NCI-H2196 (cell line): ENCODE measurements around the gene FAM222A.
"Not testable (repeated sequence)": the region's sequence is repeated elsewhere in the genome, so short reads cannot be mapped to it uniquely, and the experiment has no call there.

Experiments used
- DNase-seq: peaks from one replicate; lab custom pipeline; 2025; ENCODE audit not compliant: unreplicated experiment; lab: John Stamatoyannopoulos, UW

FAM222A gene

DNA sequence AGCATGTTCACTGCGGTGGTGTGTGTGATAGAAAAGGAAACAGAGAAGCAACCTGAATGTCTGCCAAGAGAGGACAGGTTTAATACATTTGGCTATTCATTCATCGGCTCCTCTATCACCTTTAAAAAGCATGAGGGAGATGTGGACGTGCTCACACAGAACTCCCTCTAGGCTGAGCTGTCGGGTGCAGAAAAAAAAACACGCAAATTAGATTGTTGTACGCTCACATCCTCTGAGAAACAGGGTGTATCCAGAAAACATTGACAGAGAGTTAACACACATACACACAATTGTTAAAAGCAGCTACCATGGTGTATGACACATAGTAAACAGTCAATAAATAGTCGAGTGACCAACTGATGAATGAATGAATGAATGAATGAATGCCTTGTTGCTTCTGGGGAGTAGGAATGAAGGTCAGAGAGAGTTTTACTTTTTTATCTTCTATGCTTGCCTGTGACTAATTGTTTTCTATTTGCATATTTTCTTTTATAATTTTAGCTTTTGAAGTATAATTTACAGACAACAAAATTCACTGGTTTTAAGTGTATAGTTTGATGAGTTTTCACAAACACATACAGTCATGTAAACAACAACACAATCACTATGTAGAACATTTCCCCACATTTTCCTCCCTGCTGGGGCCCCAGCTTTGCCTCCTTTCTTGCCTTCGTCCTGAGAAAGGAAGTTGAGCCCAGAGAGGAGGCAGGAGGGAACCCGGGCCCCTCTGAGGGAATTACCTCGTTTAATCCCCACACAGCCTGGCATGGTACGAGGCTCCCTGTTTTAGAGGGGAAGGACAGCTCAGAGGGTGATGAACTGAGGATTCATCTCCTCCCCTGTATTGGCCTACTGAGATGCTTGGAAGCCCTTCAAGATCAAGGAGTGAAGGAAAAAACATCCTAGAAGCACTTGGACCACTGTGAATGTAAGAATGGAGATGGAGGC is 19.7 kb upstream of the FAM222A start:
- no peak for DNase-seq

GRCh38 chr12:109694629-109695028 is 19.0 kb upstream of the FAM222A start:
- DNase-seq: not testable (repeated sequence)

- DNase-seq: no peak
Measured at GRCh38 chr12:109695416-109695815, 18.2 kb upstream of the FAM222A start.

- no peak for DNase-seq
Measured at GRCh38 chr12:109695961-109696461, 17.6 kb upstream of the FAM222A start.

DNA sequence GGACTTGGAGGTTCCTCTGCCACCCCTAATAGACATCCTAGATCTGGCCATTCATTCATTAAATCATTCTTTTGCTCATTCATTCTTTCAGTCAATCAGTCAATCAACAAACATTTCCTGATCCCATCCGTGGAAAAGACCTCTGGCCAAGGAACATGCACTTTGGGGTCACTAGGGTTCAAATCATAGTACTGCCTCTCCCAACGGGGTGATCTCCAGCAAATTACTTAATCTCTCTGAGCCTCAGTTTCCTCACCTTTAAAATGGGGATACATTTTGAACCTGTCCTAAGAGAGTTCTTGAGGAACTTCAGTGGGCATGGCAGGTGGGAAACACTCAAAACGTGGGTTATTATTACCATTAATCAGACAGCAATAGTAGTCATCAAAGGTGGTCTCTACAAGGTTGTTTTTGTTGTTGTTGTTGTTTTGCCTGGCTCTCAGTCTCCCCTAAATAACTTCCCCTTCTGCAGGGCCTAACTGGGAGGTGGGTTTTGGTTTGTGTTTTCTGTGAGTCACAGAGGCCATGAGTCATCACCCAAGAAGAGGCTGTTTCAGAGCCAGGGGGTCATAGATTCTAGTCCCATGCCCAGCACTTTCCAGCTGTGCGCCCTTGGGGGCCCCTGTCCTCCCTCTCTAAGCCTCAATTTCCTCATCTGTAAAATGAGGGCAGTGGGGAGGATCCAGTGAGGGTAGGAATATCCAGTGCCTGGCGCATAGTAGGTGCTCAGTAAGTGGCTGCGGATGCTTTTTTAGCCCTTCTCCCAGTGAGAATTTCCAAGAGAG is 16.9 kb upstream of the FAM222A start:
- no peak for DNase-seq

- DNase-seq: no peak
Measured at GRCh38 chr12:109697270-109697553, 16.4 kb upstream of the FAM222A start.

GRCh38 chr12:109697877-109698468 is 15.7 kb upstream of the FAM222A start:
- DNase-seq: no peak

DNA sequence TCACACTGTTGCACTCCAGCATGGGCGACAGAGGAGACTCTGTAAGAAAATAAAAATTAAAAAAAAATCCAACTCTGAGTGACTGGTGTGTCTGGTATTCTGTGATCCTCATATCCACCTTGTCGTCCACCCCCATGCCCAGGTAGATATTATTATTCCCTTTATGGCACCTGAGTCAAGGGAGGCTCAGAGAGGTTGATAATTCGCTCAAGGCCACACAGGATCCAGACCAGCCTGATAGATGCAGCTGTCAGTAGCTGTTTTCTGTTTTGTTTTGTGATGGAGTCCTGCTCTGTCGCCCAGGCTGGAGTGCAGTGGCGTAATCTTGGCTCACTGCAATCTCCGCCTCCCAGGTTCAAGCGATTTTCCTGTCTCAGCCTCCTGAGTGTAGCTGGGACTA is 14.8 kb upstream of the FAM222A start:
- DNase-seq: no peak

DNA sequence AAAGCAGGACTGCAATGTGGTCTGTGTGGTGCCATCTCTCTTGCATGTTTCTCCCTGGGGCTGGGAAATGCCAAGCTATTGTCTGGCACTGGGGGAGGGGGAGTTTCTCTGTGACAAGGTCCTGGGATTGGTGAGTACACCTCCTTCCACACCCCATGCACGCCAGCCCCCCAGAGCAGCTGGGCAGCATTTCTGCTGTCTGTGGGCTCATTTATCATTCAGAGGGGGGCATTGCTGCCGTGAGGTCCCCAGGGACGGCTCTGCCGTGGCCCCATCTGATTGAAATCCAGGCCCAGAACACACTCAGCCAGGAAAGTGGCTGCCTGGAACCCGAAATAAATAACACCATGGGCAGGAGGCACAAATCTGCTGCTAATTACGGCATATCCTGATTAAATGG is 12.6 kb upstream of the FAM222A start:
- no peak for DNase-seq

DNA sequence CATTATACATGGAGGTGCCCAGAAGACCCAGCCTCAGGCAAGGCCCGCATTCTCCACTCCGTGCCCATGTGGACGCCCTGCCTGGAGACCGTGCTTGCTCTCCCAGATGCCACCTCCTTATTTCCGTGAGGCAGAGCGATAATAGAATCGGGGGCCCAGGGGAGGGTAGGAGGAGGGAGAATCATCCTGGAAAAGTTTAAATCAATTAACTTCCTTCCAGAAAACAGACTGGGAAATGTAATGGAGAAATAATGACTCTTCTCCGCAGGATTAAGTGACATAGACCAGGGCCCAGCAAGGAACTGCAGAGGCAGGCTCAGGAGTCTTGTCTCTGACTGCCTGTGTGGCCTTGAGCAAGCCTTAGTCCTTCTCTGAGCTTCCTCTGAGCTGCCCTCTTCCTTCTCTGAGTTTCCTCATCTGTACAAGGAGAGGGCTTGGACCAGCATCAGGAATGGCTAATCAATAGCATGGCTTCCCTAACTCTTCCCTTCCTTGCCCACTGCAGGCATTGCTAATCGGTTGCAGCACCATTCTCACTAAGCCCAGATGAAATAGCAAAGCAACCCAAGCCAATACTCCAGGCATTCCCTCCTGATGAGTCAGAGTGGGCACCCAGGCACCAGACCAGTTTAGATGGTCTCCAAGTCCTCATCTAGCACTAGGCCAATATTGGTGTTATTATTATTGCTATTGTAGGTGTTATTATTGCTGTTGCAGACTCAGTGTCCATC is 11.3 kb upstream of the FAM222A start:
- no peak for DNase-seq

GRCh38 chr12:109703684-109704083 is 9.9 kb upstream of the FAM222A start:
- no peak for DNase-seq

DNA sequence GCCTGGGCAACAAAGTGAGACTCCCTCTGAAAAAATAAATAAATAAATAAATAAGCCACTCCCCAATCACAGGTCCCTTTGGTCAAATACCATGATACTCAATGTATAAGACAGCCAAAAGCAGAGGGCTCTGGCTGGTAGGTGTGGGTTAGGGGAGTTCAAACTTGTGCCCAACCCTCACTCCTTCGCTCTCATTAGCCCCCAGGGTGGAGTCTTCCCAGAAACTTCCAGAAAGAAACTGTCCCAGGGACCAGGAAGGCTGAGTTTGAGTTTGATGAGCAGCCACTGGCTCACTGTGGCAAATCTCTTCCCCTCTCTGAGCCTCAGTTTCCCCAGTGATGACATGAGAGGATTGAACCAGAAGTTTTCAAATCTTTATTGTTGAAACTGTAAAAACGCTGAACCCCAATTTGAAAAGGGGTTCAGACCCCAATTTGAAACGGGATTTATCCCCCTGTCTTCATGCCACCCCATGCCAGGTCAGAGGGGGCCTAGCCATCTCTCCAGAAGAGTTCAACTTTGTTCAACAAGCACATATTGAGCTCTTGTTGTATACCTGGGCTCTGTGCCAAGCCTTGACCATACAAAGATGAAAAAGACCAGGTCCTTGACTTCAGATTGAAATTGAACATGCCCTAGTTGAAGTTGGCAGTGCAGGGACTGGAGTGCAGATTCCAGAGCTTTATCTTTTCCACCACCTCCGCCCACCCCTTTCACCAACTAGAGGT is 9.1 kb upstream of the FAM222A start:
- DNase-seq: no peak

GRCh38 chr12:109705291-109705690 is 8.3 kb upstream of the FAM222A start:
- no peak for DNase-seq

DNA sequence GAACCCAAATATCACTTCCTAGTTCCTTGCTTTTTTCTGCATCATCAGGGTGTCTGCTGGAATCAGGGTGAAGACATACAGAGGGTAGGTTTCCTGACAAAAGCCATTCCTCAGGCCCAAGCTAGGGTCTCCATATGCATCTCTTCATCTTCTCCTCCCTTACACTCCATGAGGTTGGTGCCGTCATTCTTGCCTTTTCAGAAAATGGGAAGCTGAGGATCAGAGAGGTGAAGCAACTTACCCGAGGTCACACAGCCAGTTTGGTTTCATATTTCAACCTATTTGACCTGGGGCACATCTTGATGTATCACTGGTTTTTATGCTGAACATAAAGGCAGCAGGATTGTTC is 7.3 kb upstream of the FAM222A start:
- no peak for DNase-seq

DNA sequence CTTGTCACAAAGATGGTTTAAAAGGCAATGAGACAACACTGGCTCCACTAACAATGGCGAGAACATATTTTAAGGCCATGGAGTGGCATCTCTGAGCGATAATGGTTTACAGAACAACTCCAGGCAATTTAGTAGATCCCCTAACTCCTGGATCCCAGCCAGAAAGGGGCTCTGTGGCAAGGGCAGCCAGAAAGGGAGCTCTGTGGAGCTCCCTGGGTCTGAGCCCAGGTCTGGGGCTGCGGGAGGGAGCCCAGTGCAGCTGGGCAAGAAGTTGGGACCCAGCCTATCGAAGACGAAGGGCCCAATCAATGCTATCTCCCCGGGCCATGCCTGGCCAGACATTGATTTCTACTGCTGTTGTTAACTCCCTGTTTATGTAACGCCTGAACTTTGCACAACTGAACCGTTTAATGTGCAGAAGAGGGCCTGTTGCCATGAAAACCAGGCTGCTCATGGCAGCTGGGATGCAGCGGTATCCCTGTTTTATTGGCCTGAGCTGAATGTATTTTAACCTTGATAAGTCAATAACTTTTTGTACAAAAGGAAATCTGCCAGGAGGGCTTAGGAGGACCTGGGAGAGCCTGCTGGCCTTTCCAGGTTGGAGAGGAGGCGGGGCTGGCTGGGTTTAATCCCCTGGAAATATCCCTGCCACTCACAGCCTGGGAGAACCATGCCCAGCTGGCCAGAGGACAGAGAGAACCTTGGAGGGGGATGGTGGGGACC is 6.7 kb upstream of the FAM222A start:
- DNase-seq: peak; percentile 30

- DNase-seq: no peak
Measured at GRCh38 chr12:109707470-109707821, 6.2 kb upstream of the FAM222A start.

DNA sequence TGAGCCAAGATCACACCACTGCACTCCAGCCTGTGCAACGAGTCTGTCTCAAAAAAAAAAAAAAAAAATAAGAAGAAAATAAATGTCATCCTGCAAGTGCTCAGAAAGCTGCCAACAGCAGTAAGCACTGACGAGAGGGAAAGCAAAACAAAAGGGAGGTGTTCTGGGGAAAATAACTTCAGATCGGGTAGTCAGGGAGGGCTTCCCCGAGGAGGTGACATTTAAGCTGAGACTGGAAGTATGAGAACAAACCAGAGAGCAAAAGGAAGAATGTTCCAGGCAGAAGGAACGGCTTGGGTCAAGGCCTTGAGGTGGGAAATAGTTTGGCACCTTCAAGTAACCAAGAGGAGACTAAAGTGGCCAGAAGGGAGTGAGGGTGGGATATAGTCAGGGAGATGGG is 4.7 kb upstream of the FAM222A start:
- no peak for DNase-seq

DNA sequence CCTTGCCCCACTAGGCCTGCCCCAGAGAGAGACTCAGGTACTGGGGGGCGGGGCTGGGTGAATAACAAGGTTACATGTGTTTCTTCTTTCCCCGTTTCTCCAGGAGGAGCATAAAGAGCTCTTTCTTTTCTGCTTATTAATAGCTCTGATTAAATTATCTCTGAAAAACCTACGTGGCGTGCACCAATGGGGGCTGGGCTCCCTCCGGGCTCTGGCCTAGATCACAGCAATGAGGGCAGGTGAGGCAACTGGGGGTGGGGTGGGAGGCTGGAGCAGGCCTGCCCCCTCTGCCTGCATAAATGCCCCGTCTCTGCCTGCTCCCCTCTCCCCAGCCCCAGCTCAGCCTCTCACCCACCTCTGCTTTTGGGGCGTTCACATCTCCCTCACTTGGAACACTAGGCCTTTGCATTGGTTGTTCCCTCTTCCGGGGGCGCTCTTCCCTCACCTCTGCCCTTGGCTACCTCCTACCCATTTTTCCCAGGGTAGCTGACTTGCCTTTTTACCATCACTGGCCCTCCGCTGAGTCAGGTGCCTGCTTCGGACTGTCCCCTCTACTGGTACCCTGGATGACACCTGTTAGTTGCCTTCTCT is 4.1 kb upstream of the FAM222A start:
- no peak for DNase-seq

GRCh38 chr12:109710205-109710746 is 3.3 kb upstream of the FAM222A start:
- no peak for DNase-seq
